GM23338 (cell line): Measurements from ENCODE around the gene FAN1.

Experiments
- CREB1 ChIP-seq: fragments of 250-450 bp; sonication (Bioruptor Pico); IDR thresholded peaks from 2 replicates; pipeline ENCODE4 v1.5.0; 2020; ENCODE audit warnings: low read depth, mild to moderate bottlenecking, moderate library complexity
- EZH2 ChIP-seq: fragments of 200-600 bp; sonication (generic); IDR thresholded peaks from one replicate; pipeline ENCODE4 v1.8.0; 2017; ENCODE audit warnings: antibody characterized with exemption, mild to moderate bottlenecking, low read depth; ENCODE audit not compliant: unreplicated experiment
- EZH2phosphoT487 ChIP-seq: fragments of 200-600 bp; sonication (generic); IDR thresholded peaks from one replicate; pipeline ENCODE4 v1.8.1; 2018; ENCODE audit warnings: antibody characterized with exemption; ENCODE audit not compliant: unreplicated experiment
- POLR2AphosphoS5 ChIP-seq: IDR thresholded peaks from 2 replicates; pipeline ENCODE4 v1.6.1; 2016; ENCODE audit warnings: antibody characterized with exemption, low read depth
- TF ChIP-seq, protein P1 (sequence below), 2 experiments: fragments of 200-600 bp in 1 of 2; sonication (generic) in 1 of 2; conservative IDR thresholded peaks; 2 replicates each; pipeline versions ENCODE4 v1.5.1 to v1.6.1; 2016 to 2017; ENCODE audit warnings: antibody characterized with exemption in 2 of 2, low read depth in 2 of 2, mild to moderate bottlenecking in 2 of 2, moderate library complexity in 1 of 2
- TF ChIP-seq, protein P2 (sequence below): IDR thresholded peaks from one replicate; pipeline ENCODE4 v1.6.1; 2018; ENCODE audit warnings: antibody characterized with exemption; ENCODE audit not compliant: unreplicated experiment

DNA sequence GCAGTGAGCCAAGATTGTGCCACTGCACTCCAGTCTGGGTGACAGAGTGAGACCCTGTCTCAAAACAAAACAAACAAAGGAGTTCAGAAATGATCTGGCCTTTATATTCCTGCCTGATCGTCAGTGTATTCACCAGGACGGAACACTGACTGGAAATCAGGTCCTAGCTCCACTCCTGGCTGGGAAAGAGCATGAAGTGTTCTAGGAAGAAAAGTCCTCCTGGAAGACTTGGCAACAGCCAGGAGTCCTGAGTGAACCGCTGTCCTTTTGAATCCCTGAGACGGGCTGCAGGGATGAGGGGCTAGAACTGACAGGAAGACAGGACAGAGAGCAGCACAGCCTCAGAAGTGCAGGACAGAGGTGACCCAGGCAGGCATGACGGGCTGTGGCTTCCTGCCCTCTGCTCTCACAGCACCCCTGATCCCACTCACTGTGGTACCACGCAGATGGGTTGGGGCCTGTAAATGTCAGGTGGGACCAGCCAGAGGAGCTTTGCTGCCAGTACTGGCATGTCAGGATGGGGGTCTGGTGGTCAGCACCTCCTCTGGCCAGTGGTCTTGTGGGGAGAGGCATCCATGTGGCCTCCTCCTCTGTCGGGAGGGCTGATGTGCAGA, 23.5 kb downstream of the FAN1 start:
- TF ChIP-seq EZH2 (no peak), EZH2phosphoT487 (no peak), POLR2AphosphoS5 (no peak), CREB1 (CRISPR knock-in tag) (no peak)
- TF ChIP-seq, protein P1, sequence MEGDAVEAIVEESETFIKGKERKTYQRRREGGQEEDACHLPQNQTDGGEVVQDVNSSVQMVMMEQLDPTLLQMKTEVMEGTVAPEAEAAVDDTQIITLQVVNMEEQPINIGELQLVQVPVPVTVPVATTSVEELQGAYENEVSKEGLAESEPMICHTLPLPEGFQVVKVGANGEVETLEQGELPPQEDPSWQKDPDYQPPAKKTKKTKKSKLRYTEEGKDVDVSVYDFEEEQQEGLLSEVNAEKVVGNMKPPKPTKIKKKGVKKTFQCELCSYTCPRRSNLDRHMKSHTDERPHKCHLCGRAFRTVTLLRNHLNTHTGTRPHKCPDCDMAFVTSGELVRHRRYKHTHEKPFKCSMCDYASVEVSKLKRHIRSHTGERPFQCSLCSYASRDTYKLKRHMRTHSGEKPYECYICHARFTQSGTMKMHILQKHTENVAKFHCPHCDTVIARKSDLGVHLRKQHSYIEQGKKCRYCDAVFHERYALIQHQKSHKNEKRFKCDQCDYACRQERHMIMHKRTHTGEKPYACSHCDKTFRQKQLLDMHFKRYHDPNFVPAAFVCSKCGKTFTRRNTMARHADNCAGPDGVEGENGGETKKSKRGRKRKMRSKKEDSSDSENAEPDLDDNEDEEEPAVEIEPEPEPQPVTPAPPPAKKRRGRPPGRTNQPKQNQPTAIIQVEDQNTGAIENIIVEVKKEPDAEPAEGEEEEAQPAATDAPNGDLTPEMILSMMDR (conservative IDR thresholded peaks at IDR 0.05; ENCODE audit: low read depth in 2 of 2): no peak
- TF ChIP-seq, protein P2, sequence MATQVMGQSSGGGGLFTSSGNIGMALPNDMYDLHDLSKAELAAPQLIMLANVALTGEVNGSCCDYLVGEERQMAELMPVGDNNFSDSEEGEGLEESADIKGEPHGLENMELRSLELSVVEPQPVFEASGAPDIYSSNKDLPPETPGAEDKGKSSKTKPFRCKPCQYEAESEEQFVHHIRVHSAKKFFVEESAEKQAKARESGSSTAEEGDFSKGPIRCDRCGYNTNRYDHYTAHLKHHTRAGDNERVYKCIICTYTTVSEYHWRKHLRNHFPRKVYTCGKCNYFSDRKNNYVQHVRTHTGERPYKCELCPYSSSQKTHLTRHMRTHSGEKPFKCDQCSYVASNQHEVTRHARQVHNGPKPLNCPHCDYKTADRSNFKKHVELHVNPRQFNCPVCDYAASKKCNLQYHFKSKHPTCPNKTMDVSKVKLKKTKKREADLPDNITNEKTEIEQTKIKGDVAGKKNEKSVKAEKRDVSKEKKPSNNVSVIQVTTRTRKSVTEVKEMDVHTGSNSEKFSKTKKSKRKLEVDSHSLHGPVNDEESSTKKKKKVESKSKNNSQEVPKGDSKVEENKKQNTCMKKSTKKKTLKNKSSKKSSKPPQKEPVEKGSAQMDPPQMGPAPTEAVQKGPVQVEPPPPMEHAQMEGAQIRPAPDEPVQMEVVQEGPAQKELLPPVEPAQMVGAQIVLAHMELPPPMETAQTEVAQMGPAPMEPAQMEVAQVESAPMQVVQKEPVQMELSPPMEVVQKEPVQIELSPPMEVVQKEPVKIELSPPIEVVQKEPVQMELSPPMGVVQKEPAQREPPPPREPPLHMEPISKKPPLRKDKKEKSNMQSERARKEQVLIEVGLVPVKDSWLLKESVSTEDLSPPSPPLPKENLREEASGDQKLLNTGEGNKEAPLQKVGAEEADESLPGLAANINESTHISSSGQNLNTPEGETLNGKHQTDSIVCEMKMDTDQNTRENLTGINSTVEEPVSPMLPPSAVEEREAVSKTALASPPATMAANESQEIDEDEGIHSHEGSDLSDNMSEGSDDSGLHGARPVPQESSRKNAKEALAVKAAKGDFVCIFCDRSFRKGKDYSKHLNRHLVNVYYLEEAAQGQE: no peak
